Measurements from ENCODE around the gene SP140L.

SP140L gene

DNA sequence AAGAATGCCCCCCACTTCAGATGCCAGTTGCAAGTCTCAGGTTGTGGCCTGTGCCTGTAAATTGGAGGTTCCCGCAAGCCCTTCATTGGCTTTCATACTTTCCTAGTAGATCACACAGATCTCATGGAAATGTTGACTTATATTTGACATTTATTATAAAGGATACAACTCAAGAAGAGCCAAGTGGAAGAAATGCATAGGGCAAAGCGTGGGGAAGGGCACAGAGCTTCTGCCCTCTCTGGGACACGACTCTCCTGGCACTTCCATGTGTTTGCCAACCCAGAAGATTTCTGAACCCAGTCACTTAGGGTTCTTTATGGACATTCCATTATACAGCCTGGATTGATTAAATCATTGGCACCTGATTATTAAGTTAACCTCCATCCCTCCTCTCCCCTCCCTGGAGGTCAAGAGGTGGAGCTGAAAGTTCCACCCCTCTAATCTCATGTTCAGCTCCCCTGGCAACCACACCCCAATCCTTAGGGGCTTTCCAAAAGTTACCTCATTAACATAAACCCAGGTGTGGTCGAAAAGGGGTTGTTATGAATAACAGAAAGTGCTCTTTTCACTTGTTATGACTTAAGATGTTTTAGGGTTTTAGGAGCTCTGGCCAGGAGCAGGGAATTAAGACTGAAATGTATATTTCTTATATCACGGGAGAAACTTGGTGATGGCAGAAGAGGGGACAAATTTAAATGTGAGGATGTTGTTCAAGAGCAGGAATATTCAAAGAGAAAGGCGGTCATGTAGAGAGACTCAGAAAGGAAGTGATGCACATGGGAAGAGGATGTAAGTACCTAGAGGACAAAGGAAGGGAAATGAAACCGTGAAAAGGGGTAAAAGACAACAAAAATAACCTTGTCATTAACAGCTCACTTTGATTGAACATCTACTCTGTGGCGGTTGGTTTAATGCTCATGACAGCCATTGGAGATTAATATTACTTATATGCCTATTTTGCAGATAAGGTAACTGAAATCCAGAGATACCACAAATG lies 120.8 kb downstream of the SP140L start:
- H3K4me1 ChIP-seq (ENCODE audit: control insufficient read depth, insufficient read depth, low read length) = peaks cover 6% of the 10 kb centered on the region
- H3K4me3 ChIP-seq (ENCODE audit: low read length) = no peak overlapping the region
- H3K9me3 ChIP-seq (ENCODE audit: control insufficient read depth, low read length) = no peaks in the 10 kb centered on the region
- H3K27me3 ChIP-seq (replicated peaks; ENCODE audit: control insufficient read depth, insufficient read depth, low read length) = no peaks in the 10 kb centered on the region
- peaks cover 89% of the 10 kb centered on the region for H3K36me3 ChIP-seq (ENCODE audit: control insufficient read depth, insufficient read depth, low read length, severe bottlenecking)
- H3K9ac ChIP-seq (ENCODE audit: low read length) = no peak overlapping the region
- no peak for DNase-seq (ENCODE audit: low read depth)

DNA sequence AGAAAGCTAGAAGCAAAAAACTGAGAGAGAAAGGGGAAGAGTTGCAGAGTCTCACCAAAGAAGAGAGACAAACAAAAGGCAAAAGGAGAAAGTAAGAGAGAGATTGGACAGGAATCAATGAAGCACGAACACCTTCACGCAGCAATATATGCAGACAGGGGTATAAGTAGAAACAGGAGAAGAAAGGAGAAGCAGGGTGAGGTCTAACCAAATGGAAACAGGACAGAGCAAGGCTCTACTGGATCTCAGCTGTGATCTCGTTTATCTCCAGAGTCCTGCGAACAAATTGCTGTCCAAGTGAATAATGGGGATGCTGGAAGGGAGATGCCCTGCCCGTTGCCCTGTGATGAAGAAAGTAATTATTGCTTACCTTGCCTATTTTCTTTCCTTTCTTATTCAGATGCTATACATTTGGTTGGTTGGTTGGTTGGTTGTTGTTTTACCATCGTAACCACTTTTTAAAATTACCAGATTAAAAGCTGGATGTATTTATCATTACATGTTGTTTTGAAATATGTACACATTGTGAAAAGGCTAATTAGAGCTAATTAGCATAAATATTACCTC lies 123.0 kb downstream of the SP140L start:
- no peak for DNase-seq (ENCODE audit: low read depth)
- Histone ChIP-seq H3K27me3 (replicated peaks; ENCODE audit: control insufficient read depth, insufficient read depth, low read length) (no peaks in the 10 kb centered on the region), H3K4me1 (ENCODE audit: control insufficient read depth, insufficient read depth, low read length) (no peaks in the 10 kb centered on the region), H3K9me3 (ENCODE audit: control insufficient read depth, low read length) (no peaks in the 10 kb centered on the region), H3K9ac (ENCODE audit: low read length) (no peak overlapping the region), H3K36me3 (ENCODE audit: control insufficient read depth, insufficient read depth, low read length, severe bottlenecking) (peaks cover 94% of the 10 kb centered on the region), H3K4me3 (ENCODE audit: low read length) (no peak overlapping the region)

DNA sequence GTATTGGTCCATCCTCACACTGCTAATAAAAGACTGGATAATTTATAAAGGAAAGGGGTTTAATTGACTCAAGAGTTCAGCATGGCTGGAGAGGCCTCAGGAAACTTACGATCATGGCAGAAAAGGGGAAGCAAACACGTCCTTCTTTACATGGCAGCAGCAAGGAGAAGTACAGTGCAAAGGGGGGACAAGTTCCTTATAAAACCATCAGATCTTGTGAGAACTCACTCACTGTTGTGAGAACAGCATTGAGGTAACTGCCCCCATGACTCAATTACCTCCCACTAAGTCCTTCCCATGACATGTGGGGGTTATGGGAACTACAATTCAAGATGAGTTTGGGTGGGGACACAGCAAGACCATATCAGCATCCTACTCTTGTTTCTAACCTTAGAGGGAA lies 126.0 kb downstream of the SP140L start:
- Histone ChIP-seq H3K9me3 (ENCODE audit: control insufficient read depth, low read length) (peaks cover 12% of the 10 kb centered on the region), H3K4me1 (ENCODE audit: control insufficient read depth, insufficient read depth, low read length) (no peaks in the 10 kb centered on the region), H3K36me3 (ENCODE audit: control insufficient read depth, insufficient read depth, low read length, severe bottlenecking) (peaks cover 92% of the 10 kb centered on the region), H3K27me3 (replicated peaks; ENCODE audit: control insufficient read depth, insufficient read depth, low read length) (no peaks in the 10 kb centered on the region), H3K9ac (ENCODE audit: low read length) (no peak overlapping the region), H3K4me3 (ENCODE audit: low read length) (no peak overlapping the region)
- DNase-seq (ENCODE audit: low read depth) = no peak

Data from adipocyte (in vitro differentiated cells).